NCI-H748 (cell line): ENCODE results near the gene OR10J1.

Source experiments
- DNase-seq: peaks from one replicate; lab custom pipeline; 2025; ENCODE audit not compliant: unreplicated experiment; lab: John Stamatoyannopoulos, UW

Gene OR10J1

GRCh38 chr1:159483501-159483900 is 44.0 kb downstream of the OR10J1 start:
- DNase-seq: no peak
